ENCODE measurements around the gene COL4A4.
"Not testable (repeated sequence)": the region's sequence is repeated elsewhere in the genome, so short reads cannot be mapped to it uniquely, and the experiment has no call there.

Gene COL4A4

GRCh38 chr2:227163998-227164762 lies at the start of gene COL4A4, which contains the start of gene COL4A3:
TSS of gene COL4A4 (minus strand) at chr2:227164205. CDS start at chr2:227147483, 16,722 bp downstream.
TSS of gene COL4A3 (plus strand) at chr2:227164624. CDS start at chr2:227164727, 103 bp downstream.
- DNase-seq (ENCODE audit: low spot score) = no peak

GRCh38 chr2:227207573-227207972 lies 43.6 kb upstream of the COL4A4 start:
- DNase-seq (ENCODE audit: low spot score) = no peak

GRCh38 chr2:227206406-227206805 lies 42.4 kb upstream of the COL4A4 start:
- no peak for DNase-seq (ENCODE audit: low spot score)

- no peak for DNase-seq (ENCODE audit: low spot score)
Observed at GRCh38 chr2:227205701-227206100, 41.7 kb upstream of the COL4A4 start.

- DNase-seq (ENCODE audit: low spot score) = no peak
Observed at GRCh38 chr2:227204452-227204851, 40.4 kb upstream of the COL4A4 start.

GRCh38 chr2:227201771-227202170 lies 37.8 kb upstream of the COL4A4 start:
- DNase-seq (ENCODE audit: low spot score) = no peak

- DNase-seq (ENCODE audit: low spot score) = no peak
Observed at GRCh38 chr2:227198866-227199265, 34.9 kb upstream of the COL4A4 start.

- no peak for DNase-seq (ENCODE audit: low spot score)
Observed at GRCh38 chr2:227194219-227194618, 30.2 kb upstream of the COL4A4 start.

- no peak for DNase-seq (ENCODE audit: low spot score)
Observed at GRCh38 chr2:227192491-227192890, 28.5 kb upstream of the COL4A4 start.

GRCh38 chr2:227191367-227191766 lies 27.4 kb upstream of the COL4A4 start:
- no peak for DNase-seq (ENCODE audit: low spot score)

GRCh38 chr2:227188292-227188691 lies 24.3 kb upstream of the COL4A4 start:
- no peak for DNase-seq (ENCODE audit: low spot score)

GRCh38 chr2:227186751-227187150 lies 22.7 kb upstream of the COL4A4 start:
- no peak for DNase-seq (ENCODE audit: low spot score)

- no peak for DNase-seq (ENCODE audit: low spot score)
Observed at GRCh38 chr2:227185615-227186232, 21.7 kb upstream of the COL4A4 start.

GRCh38 chr2:227183657-227184367 lies 19.8 kb upstream of the COL4A4 start:
- DNase-seq (ENCODE audit: low spot score) = no peak

- DNase-seq (ENCODE audit: low spot score) = no peak
Observed at GRCh38 chr2:227182765-227183164, 18.8 kb upstream of the COL4A4 start.

- no peak for DNase-seq (ENCODE audit: low spot score)
Observed at GRCh38 chr2:227180770-227181169, 16.8 kb upstream of the COL4A4 start.

- peak; percentile 13 for DNase-seq (ENCODE audit: low spot score)
Observed at GRCh38 chr2:227179988-227180685, 16.1 kb upstream of the COL4A4 start.

- DNase-seq (ENCODE audit: low spot score) = no peak
Observed at GRCh38 chr2:227177592-227178336, 13.8 kb upstream of the COL4A4 start.

GRCh38 chr2:227171779-227172178 lies 7.8 kb upstream of the COL4A4 start:
- not testable (repeated sequence) for DNase-seq (ENCODE audit: low spot score)

GRCh38 chr2:227164763-227165291 lies 822 bp upstream of the COL4A4 start:
- DNase-seq (ENCODE audit: low spot score) = no peak

GRCh38 chr2:227163485-227163997 lies 464 bp downstream of the COL4A4 start:
- no peak for DNase-seq (ENCODE audit: low spot score)

Data from cerebellar cortex (tissue), 1 donor.